GM18507 (cell line): ENCODE data around the gene CCDC185.

Experiments
- DNase-seq: peaks from one replicate; pipeline ENCODE4 v3.0.0; 2011; ENCODE audit warnings: low read depth; ENCODE audit not compliant: insufficient read length; ENCODE audit errors: extremely low spot score
- FAIRE-seq: peaks from 2 replicates; lab custom pipeline; 2011; peaks lifted over from hg19 to GRCh38; lab: Jason Lieb, UNC

CCDC185 gene

DNA sequence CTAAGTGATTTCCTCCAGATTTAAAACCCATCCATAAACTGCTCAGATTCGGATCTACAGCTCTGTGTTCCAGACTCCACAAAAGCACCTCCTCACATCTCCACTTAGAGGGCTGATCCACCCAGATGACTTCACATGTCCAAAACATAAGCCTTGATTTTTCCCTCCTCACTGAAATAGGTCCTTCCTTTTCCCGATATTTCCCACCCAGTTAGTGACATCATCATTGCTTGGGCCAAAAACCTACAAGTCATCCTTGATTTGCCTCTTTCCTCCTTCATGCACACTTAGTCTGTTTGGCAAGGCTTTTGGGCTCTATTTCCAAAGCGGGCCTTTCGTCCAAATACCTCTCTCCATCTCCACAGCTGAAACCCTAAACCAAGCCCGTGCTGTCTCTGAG lies 32.3 kb downstream of the CCDC185 start:
- no peak for FAIRE-seq
- DNase-seq = no peak

DNA sequence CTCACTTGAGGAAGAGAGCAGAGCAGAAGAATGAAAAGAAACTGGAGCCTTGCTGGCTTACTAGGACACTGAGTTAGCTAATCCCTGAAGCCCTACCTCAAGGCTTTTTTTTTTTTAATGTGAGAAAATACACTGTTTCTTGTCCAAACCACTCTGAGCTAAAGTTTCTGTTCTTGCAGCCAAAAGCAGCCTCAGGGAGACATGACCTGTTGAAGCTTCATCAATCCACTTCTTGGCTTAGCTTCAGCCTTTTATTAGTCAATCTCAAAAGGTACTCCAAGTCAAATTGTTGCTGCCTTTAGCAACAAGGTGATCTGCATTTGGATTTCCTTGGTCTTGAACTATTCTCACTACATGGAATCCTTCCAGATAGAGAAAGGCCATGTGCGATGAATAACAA lies 33.7 kb downstream of the CCDC185 start:
- DNase-seq (no peak), FAIRE-seq (no peak)

DNA sequence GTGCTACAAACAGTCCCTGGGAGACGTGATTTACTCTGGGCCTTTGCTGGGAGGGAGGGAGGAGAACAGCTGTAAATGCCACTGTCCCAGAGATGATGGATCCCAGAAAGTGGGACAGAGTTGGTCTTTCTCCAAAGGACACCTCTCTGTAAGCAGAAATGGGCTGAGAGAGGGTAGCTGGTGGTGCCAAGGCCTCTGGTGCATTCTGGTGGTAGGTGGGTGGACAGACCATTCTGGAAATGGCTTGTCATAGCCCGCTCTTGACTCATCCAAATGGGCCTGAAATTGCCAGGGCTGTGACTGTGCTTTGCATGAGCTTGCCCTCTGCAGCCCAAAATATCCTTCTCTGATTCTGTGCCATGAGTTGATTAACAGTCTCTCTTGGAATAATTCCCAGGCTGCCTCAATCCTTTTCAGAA lies 36.1 kb downstream of the CCDC185 start:
- DNase-seq (no peak), FAIRE-seq (no peak)

DNA sequence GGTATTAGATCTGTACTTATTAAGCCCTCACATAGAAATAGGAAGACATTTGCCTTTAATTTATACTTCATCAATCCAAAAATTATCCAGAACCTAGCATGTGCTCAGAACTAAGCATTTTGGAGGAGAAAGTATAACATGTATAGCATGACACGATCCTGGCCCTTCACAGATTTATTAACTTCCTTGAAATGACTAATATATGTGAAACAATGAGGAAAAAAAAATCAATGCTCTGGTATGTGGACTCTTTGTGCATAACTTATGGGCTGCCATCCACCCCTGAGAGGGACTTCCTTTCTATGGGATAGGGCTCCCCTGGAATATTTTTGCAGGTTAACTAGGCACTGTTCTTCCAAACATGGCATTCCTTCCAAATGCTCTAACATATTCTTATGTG lies 36.6 kb downstream of the CCDC185 start:
- FAIRE-seq (no peak), DNase-seq (no peak)

DNA sequence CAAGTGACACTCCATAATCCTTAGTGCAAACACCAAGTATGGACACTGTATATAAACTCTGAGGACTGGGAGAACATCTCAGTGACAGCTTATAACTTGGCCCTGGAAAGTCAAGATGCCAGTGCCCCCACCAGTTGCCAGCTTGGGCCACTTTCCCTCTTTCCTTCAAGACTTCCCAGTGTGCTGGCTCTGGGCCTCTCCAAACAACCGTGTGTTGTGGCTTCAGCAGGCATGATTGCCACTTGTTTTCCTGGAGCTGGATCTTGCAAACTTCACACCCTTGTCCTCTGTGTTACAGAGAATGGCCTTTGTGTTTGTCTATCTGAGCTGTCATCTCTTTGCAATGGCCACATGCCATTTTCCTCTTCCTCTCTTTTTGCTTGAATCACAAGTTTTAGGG lies 37.0 kb downstream of the CCDC185 start:
- no peak for DNase-seq
- FAIRE-seq = no peak

DNA sequence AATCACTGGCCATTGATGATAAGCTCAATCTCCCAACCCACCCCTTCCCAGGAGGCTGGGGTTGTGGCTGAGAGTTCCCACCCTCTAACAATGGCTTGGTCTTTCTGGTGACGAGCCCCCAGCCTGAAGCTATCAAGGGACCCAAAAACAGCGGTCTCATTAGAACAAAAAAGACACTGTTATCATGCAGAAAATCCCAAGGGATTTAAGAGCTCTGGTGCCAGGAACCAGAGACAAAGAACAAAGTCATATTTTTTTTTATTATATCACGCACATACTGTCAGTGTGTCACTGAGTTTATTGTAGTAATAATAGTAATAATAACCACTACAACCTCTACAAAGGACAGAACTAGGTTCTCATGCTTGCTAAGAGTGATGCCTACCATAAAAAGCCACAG lies 43.9 kb downstream of the CCDC185 start:
- FAIRE-seq = no peak
- DNase-seq = no peak

DNA sequence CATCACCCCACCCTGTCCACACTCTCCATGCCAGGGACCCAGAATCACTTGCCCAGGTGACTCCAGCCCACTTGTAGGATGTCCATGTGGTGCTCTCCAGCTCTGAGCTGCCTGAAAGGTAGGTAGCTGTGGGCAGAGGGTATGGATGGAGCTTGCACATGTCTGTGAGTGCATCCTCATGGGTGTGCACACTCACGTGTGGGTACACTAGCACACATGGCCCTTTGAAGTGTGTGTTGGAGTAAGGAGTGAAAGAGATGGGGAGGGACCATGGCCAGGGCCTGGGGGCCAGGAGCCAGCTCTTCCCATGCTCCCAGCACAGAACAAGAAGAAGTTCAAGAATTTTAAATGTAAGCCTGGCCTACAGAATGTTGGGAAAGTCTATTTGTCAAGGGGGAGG lies 50.2 kb downstream of the CCDC185 start:
- DNase-seq (no peak), FAIRE-seq (no peak)

DNA sequence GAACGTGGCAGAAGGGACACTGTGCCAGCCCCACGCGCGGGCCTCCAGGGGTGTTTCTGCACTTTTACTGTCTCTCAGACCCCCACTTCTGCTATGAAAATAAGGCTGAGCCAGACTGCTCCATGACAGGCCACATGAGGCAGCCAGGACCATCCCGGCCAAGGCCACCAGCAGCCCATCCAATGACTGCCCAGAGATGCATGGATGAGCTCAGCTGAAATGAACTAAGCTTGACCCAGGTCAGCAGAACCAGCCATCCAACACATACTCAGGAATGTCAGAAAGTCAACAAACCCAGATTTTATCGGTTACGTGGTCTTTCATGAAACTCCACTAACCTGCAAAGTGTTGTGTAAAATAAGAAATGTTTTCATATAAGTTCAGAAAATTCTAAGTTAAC lies 51.2 kb downstream of the CCDC185 start:
- FAIRE-seq (no peak), DNase-seq (no peak)
